HFFc6 (cell line): ENCODE measurements around the gene RALGPS1. TPM values are rescaled to one million over a fixed set of nuclear protein-coding genes. Genes with fewer than 3 reads are reported as not detected.

Experiments
- DNase-seq: peaks from one replicate; pipeline ENCODE4 v3.0.0-alpha.2; 2018
- H3K27ac Mint-ChIP-seq: 2 replicates; pipeline ENCODE4 v1.8.0; 2020; ENCODE audit warnings: mild to moderate bottlenecking, mixed read lengths
- H3K27me3 Mint-ChIP-seq: 2 replicates; pipeline ENCODE4 v1.8.0; 2021; ENCODE audit warnings: mild to moderate bottlenecking, moderate library complexity, mixed read lengths; ENCODE audit not compliant: insufficient read depth
- H3K36me3 Mint-ChIP-seq: 2 replicates; pipeline ENCODE4 v1.8.0; 2021; ENCODE audit warnings: low read depth, mixed read lengths
- H3K4me1 Mint-ChIP-seq: 2 replicates; pipeline ENCODE4 v1.8.0; 2020; ENCODE audit warnings: low read depth, mixed read lengths
- H3K4me3 Mint-ChIP-seq: 2 replicates; pipeline ENCODE4 v1.8.0; 2020; ENCODE audit warnings: mild to moderate bottlenecking, moderate library complexity, mixed read lengths
- H3K9me3 Mint-ChIP-seq: 2 replicates; pipeline ENCODE4 v1.8.0; 2020; ENCODE audit warnings: mild to moderate bottlenecking, mixed read lengths
- total RNA-seq, 6 experiments: library from RNA; stranded (reverse); fragmentation: NEBNext Ultra II Directional; extraction: Animal tissue kit (Norgen Biotek cat#: 25700); gene quantifications; 2 replicates in 1 of 6; 3 replicates in 5 of 6; pipeline ENCODE4 v1.2.3, GENCODE V29; 2021
- TF ChIP-seq, protein P1 (sequence below): fragments of 200-600 bp; sonication (generic); IDR thresholded peaks from 2 replicates; pipeline ENCODE4 v1.5.0; 2021; ENCODE audit warnings: antibody characterized with exemption, mild to moderate bottlenecking

Gene RALGPS1
- total RNA-seq, 6 experiments from 2014 or later = 0.68 to 1.6 (median 1.1) TPM

DNA sequence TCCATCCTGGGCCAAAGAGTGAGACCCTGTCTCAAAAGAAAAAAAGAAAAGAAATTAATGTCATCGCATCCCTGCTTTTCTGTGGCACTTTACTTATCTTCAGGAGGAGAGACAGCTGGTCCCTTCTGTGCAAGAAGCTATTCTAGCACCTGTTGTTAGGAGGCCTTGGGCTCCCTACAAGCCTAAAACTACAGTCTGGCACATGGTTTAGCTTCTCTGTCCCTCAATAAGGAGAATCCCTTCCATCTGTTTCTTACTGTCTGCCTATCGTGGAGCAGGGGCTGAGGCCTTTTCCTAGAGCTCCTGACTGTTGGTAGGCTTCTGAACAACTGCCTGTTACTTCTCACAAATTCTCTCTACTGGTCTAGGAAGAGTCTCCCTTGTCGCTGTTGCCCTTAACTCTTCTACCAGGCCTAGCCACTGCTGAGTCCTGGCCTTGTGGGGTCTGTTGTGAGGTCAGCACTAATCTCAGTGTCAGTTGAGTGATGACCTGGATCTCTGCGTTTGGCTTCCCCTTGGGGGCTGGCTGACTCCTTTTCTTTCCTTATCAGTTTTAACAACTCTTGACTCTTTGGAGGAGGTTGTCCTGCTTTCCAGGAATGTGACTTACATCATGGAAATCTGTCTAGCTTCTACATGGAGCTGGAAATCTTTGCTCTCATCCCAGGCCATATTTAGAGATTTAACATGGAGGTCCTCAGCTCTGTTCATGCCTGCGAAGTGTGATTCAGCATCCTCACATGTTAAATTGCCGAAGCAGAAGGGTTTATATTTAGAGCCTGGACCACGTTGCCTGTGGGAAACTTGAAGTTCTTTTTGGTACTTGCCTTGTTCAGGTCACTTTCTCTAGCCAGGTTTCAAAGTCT, 344.3 kb downstream of the RALGPS1 start:
- no peak overlapping the region for H3K4me3 Mint-ChIP-seq
- no peaks in the 10 kb centered on the region for H3K36me3 Mint-ChIP-seq
- H3K27ac Mint-ChIP-seq = no peak overlapping the region
- no peaks in the 10 kb centered on the region for H3K9me3 Mint-ChIP-seq
- peaks cover 19% of the 10 kb centered on the region for H3K27me3 Mint-ChIP-seq
- H3K4me1 Mint-ChIP-seq = no peaks in the 10 kb centered on the region
- TF ChIP-seq, protein P1, sequence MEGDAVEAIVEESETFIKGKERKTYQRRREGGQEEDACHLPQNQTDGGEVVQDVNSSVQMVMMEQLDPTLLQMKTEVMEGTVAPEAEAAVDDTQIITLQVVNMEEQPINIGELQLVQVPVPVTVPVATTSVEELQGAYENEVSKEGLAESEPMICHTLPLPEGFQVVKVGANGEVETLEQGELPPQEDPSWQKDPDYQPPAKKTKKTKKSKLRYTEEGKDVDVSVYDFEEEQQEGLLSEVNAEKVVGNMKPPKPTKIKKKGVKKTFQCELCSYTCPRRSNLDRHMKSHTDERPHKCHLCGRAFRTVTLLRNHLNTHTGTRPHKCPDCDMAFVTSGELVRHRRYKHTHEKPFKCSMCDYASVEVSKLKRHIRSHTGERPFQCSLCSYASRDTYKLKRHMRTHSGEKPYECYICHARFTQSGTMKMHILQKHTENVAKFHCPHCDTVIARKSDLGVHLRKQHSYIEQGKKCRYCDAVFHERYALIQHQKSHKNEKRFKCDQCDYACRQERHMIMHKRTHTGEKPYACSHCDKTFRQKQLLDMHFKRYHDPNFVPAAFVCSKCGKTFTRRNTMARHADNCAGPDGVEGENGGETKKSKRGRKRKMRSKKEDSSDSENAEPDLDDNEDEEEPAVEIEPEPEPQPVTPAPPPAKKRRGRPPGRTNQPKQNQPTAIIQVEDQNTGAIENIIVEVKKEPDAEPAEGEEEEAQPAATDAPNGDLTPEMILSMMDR = no peak
- DNase-seq = no peak

DNA sequence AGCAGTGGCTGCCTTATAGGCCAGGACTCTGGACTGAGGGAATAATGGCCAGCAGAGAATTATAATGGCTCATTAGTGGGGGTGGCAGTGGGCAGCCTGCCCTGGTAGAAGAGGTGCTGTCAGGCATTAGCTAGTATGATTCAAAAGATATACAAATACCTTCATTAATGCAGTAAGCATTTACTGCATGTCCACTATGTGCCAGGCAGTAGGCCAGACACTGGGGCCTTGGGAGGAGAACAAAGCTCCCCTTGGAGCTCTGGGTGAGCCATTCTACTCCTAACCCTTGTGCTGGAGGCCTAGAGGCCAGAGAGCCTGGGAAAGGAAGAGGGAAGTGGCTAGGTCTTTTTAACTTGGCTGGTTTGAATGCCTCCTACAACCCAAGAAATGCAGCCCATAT, 348.0 kb downstream of the RALGPS1 start:
- no peak overlapping the region for H3K4me3 Mint-ChIP-seq
- H3K36me3 Mint-ChIP-seq = no peaks in the 10 kb centered on the region
- peaks cover 21% of the 10 kb centered on the region for H3K27me3 Mint-ChIP-seq
- H3K9me3 Mint-ChIP-seq = no peaks in the 10 kb centered on the region
- no peak for DNase-seq
- no peak overlapping the region for H3K27ac Mint-ChIP-seq
- H3K4me1 Mint-ChIP-seq = no peaks in the 10 kb centered on the region
- TF ChIP-seq, protein P1 = no peak

DNA sequence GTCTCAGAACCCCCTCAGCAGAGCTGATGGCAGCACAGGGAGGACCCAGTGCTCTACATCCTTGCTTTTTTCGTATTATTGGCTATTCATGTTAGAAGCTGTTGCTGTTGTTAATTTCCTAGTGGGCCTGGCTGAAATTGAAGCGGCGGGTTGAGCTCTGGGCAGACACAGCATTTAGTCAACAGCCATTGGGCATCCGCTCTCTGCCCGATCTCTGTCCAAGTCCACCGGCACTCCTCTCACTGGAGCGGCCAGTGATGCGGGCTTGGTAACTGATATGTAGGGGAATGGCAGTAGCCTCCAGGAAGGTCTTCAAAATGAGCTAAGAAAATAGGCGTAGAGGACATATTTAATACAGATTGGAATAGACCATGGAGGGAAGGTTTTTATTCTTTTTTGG, 348.7 kb downstream of the RALGPS1 start:
- no peak overlapping the region for H3K27ac Mint-ChIP-seq
- no peaks in the 10 kb centered on the region for H3K9me3 Mint-ChIP-seq
- TF ChIP-seq, protein P1 = no peak
- peaks cover 15% of the 10 kb centered on the region for H3K27me3 Mint-ChIP-seq
- no peak for DNase-seq
- H3K36me3 Mint-ChIP-seq = no peaks in the 10 kb centered on the region
- no peaks in the 10 kb centered on the region for H3K4me1 Mint-ChIP-seq
- no peak overlapping the region for H3K4me3 Mint-ChIP-seq

DNA sequence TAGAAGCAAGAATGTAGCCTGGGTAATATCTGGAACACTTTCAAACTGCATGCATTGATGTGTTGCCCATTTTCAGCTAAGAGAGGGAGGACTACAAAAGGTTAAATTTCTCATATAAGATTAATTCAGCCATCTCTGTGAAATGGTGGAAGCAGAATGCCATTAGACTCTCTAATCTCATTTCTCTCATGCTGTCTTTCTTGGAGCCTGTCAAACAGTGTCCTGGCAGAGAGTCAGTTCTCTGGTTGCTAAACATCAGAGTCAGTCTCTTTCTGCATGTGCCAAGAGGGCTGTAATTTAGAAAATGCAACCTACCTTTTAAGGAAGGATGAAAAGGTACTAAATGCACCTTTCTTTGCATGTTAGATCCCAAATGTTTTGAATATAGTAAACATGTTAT, 349.1 kb downstream of the RALGPS1 start:
- Mint-ChIP-seq H3K36me3 (no peaks in the 10 kb centered on the region), H3K4me1 (no peaks in the 10 kb centered on the region), H3K9me3 (no peaks in the 10 kb centered on the region), H3K27me3 (peaks cover 12% of the 10 kb centered on the region; the same call in 1 of the 2 replicates), H3K4me3 (no peak overlapping the region), H3K27ac (no peak overlapping the region)
- DNase-seq = no peak
- TF ChIP-seq, protein P1 = no peak

DNA sequence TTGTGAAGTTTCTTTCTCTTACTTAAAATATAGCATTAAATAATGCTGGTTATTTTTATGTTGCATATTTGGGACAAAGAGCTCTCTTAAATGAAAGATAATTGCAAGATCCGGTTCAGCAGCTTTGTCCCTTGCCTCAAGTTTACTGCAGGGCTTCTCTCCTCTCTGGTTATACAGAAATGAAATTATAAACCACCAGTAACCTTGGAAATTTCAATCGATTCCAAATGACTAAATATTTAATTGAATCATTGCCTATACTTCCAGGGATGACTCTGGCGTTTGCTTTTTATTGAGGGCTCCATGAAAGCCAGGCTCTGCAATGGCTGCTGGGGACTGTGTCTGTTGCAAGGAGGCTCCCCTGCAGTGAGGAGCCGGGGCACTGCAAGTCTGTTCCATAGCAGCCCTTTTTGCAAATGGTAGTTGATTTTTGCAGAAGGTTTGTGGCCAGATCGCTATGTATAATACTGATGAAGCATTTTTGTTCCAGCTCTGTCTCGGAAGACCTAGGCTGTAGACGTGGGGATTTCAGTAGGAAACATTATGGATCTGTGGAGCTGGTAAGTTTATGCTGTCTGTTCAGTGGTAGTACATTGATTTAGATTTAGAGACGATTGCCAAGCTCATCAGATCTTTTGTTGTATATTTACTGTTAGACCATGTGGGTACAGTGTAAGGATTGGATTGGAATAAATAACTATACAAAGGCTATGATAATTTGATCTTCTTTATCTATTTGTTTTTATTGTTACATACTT, 350.1 kb downstream of the RALGPS1 start, which contains the start of gene GARNL3:
GARNL3 (plus strand) TSS at position 313 of the 758 bp plus-strand sequence; CDS start at position 417, 104 bp downstream.
- no peak within 1 kb of the TSS for H3K27ac Mint-ChIP-seq
- H3K36me3 Mint-ChIP-seq = no peaks in the 10 kb centered on the region
- no peak within 1 kb of the TSS for H3K4me3 Mint-ChIP-seq
- DNase-seq = no peak
- H3K4me1 Mint-ChIP-seq = no peaks in the 10 kb centered on the region
- H3K9me3 Mint-ChIP-seq = no peaks in the 10 kb centered on the region
- TF ChIP-seq, protein P1 = no peak
- peaks cover 11% of the 10 kb centered on the region; the same call in 1 of the 2 replicates for H3K27me3 Mint-ChIP-seq
